ENCODE results near the gene RPL5. TPM values are rescaled to one million over a fixed set of nuclear protein-coding genes. Genes with fewer than 3 reads are reported as not detected.

RPL5 gene
- polyA plus RNA-seq, 3 donors = 921 to 1,114 (median 953) TPM

DNA sequence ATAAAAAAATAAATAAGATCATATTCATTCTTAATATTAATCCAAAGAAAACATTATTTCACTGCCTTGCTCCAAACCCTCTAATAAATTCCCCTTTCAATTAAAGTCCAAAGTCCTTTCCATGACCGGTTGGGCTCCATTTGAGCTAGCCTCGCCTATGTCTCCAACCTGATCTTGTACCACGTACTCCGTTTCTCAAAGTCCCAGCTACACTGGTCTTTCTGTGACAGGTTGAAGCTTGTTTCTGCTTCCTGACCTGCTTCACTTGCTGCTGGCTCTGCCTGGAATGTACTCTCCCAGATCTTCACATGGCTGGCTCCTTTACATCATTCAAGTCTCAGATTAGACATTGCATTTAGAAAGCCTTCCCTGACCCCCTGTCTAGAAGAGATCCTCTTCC, 16.4 kb downstream of the RPL5 start:
- TF ChIP-seq, protein P1, sequence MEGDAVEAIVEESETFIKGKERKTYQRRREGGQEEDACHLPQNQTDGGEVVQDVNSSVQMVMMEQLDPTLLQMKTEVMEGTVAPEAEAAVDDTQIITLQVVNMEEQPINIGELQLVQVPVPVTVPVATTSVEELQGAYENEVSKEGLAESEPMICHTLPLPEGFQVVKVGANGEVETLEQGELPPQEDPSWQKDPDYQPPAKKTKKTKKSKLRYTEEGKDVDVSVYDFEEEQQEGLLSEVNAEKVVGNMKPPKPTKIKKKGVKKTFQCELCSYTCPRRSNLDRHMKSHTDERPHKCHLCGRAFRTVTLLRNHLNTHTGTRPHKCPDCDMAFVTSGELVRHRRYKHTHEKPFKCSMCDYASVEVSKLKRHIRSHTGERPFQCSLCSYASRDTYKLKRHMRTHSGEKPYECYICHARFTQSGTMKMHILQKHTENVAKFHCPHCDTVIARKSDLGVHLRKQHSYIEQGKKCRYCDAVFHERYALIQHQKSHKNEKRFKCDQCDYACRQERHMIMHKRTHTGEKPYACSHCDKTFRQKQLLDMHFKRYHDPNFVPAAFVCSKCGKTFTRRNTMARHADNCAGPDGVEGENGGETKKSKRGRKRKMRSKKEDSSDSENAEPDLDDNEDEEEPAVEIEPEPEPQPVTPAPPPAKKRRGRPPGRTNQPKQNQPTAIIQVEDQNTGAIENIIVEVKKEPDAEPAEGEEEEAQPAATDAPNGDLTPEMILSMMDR (IDR thresholded peaks at IDR 0.05) = no peak
- intact Hi-C loops (cut with micrococcal nuclease) = no loop called here
- no peaks in the 10 kb centered on the region for H3K27me3 Mint-ChIP-seq (ENCODE audit: low read depth in 3 of 3)
- peak overlapping the region in 1 of 7 donors; percentile 64 for H3K27ac Mint-ChIP-seq
- Histone ChIP-seq H2AFZ (ENCODE audit: insufficient read depth, low read depth, low read length, poor library complexity, severe bottlenecking) (no peak overlapping the region), H3K27me3 (ENCODE audit: control insufficient read depth in 2 of 2, insufficient read depth in 2 of 2, low read length in 2 of 2) (no peaks in the 10 kb centered on the region), H3K4me1 (ENCODE audit: control insufficient read depth in 1 of 2, insufficient read depth in 2 of 2, low read length in 2 of 2) (peaks cover 17 to 18% of the 10 kb centered on the region in 2 donors), H3K36me3 (replicated peaks in 1 of 2; ENCODE audit: control insufficient read depth in 1 of 2, insufficient read depth in 2 of 2, low read length in 2 of 2) (peaks cover 11 to 13% of the 10 kb centered on the region in 2 donors), H3K27ac (ENCODE audit: low read depth in 1 of 2, low read length in 2 of 2) (no peak overlapping the region), H3K9me3 (replicated peaks in 1 of 2; ENCODE audit: control insufficient read depth in 1 of 2, insufficient read depth in 1 of 2, low read length in 2 of 2) (no peaks in the 10 kb centered on the region), H3K79me2 (ENCODE audit: insufficient read depth, low read length) (no peaks in the 10 kb centered on the region), H3K4me3 (replicated peaks in 1 of 3; ENCODE audit: low read depth in 2 of 3, low read length in 3 of 3) (no peak overlapping the region), H3K9ac (ENCODE audit: insufficient read depth, low read length, poor library complexity, severe bottlenecking) (no peak overlapping the region), H3K4me2 (replicated peaks; ENCODE audit: extremely low read depth, low read length, poor library complexity, severe bottlenecking) (no peak overlapping the region), H4K20me1 (ENCODE audit: insufficient read depth, low read length) (no peaks in the 10 kb centered on the region)
- WGBS (ENCODE audit: insufficient coverage) = 98% methylated on average over 4 of the region's 4 CpGs
- no peak for DNase-seq
- peaks cover 14 to 19% of the 10 kb centered on the region in 2 donors for H3K36me3 Mint-ChIP-seq
- H3K4me1 Mint-ChIP-seq = peaks cover 18% of the 10 kb centered on the region
- peaks cover 0 to 3% (median 0%) of the 10 kb centered on the region in 7 donors for H3K9me3 Mint-ChIP-seq
- H3K4me3 Mint-ChIP-seq = no peak overlapping the region

DNA sequence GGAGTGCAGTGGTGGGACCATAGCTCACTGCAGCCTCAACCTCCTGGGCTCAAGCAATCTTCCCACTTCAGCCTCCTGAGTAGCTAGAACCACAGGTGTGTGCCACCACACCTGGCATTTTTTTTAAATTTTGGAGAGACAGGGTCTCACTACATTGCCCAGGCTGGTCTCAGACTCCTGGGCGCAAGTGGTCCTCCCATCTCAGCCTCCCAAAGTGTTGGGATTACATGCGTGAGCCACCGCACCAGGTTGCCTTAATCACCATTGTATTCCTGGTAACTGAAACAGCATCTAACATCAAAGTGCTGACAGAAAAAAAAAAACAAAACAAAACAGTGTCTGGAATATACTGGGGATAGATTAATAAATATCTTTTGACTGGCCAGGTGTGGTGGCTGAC, 18.2 kb downstream of the RPL5 start:
- no peak overlapping the region for H2AFZ ChIP-seq (ENCODE audit: insufficient read depth, low read depth, low read length, poor library complexity, severe bottlenecking)
- no peaks in the 10 kb centered on the region for H3K36me3 ChIP-seq (replicated peaks in 1 of 2; ENCODE audit: control insufficient read depth in 1 of 2, insufficient read depth in 2 of 2, low read length in 2 of 2)
- no CpG with 5 or more reads among the region's 3 CpGs for WGBS (ENCODE audit: insufficient coverage)
- peaks cover 0 to 3% (median 0%) of the 10 kb centered on the region in 7 donors for H3K9me3 Mint-ChIP-seq
- no peak overlapping the region for H3K27ac Mint-ChIP-seq
- TF ChIP-seq, protein P1 (IDR thresholded peaks at IDR 0.05) = no peak
- no peak overlapping the region for H3K4me2 ChIP-seq (replicated peaks; ENCODE audit: extremely low read depth, low read length, poor library complexity, severe bottlenecking)
- H3K4me3 ChIP-seq (replicated peaks in 1 of 3; ENCODE audit: low read depth in 2 of 3, low read length in 3 of 3) = no peak overlapping the region
- H3K9ac ChIP-seq (ENCODE audit: insufficient read depth, low read length, poor library complexity, severe bottlenecking) = no peak overlapping the region
- H3K4me1 Mint-ChIP-seq = peaks cover 34% of the 10 kb centered on the region
- H3K27me3 Mint-ChIP-seq (ENCODE audit: low read depth in 3 of 3) = no peaks in the 10 kb centered on the region
- H3K9me3 ChIP-seq (replicated peaks in 1 of 2; ENCODE audit: control insufficient read depth in 1 of 2, insufficient read depth in 1 of 2, low read length in 2 of 2) = no peaks in the 10 kb centered on the region
- DNase-seq = no peak
- H3K27ac ChIP-seq (ENCODE audit: low read depth in 1 of 2, low read length in 2 of 2) = no peak overlapping the region
- no peaks in the 10 kb centered on the region for H3K27me3 ChIP-seq (ENCODE audit: control insufficient read depth in 2 of 2, insufficient read depth in 2 of 2, low read length in 2 of 2)
- no peak overlapping the region for H3K4me3 Mint-ChIP-seq
- H3K36me3 Mint-ChIP-seq = peaks cover 2 to 6% of the 10 kb centered on the region in 2 donors
- no peaks in the 10 kb centered on the region for H3K79me2 ChIP-seq (ENCODE audit: insufficient read depth, low read length)
- H3K4me1 ChIP-seq (ENCODE audit: control insufficient read depth in 1 of 2, insufficient read depth in 2 of 2, low read length in 2 of 2) = peaks cover 32 to 34% of the 10 kb centered on the region in 2 donors
- intact Hi-C loops (cut with micrococcal nuclease) = no loop called here
- no peaks in the 10 kb centered on the region for H4K20me1 ChIP-seq (ENCODE audit: insufficient read depth, low read length)

Measured in CD14-positive monocyte (primary cell).